ENCODE data around the gene WFDC9.
A peak's percentile ranks its signal among the peaks of the same experiment; 100 is the strongest.
"Not testable (repeated sequence)": the region's sequence is repeated elsewhere in the genome, so short reads cannot be mapped to it uniquely, and the experiment has no call there.

Gene WFDC9

GRCh38 chr20:45631184-45631583 is at the start of gene WFDC9:
WFDC9 (minus strand) TSS chr20:45631284; CDS start chr20:45610181, 21,103 bp downstream.
- FAIRE-seq = no peak
- DNase-seq (ENCODE audit: insufficient read length, low spot score) = no peak

GRCh38 chr20:45679650-45680049 is 48.6 kb upstream of the WFDC9 start:
- no peak for DNase-seq (ENCODE audit: insufficient read length, low spot score)
- FAIRE-seq = no peak

- no peak for DNase-seq (ENCODE audit: insufficient read length, low spot score)
- no peak for FAIRE-seq
Observed at GRCh38 chr20:45672765-45673164, 41.7 kb upstream of the WFDC9 start.

- FAIRE-seq = no peak
- DNase-seq (ENCODE audit: insufficient read length, low spot score) = no peak
Observed at GRCh38 chr20:45670139-45670538, 39.1 kb upstream of the WFDC9 start, which contains the start of gene WFDC11. WFDC11 (minus strand) TSS chr20:45670239; CDS start chr20:45650600, 19,639 bp downstream.

- not testable (repeated sequence) for FAIRE-seq; DNase-seq (ENCODE audit: insufficient read length, low spot score)
Observed at GRCh38 chr20:45657038-45657437, 26.0 kb upstream of the WFDC9 start.

- not testable (repeated sequence) for FAIRE-seq; DNase-seq (ENCODE audit: insufficient read length, low spot score)
Observed at GRCh38 chr20:45651726-45652125, 20.6 kb upstream of the WFDC9 start.

GRCh38 chr20:45649312-45649863 is 18.3 kb upstream of the WFDC9 start:
- FAIRE-seq = no peak
- no peak for DNase-seq (ENCODE audit: insufficient read length, low spot score)

- no peak for FAIRE-seq
- no peak for DNase-seq (ENCODE audit: insufficient read length, low spot score)
Observed at GRCh38 chr20:45647441-45648050, 16.5 kb upstream of the WFDC9 start.

GRCh38 chr20:45646875-45647274 is 15.8 kb upstream of the WFDC9 start:
- FAIRE-seq = no peak
- no peak for DNase-seq (ENCODE audit: insufficient read length, low spot score)

- FAIRE-seq; DNase-seq (ENCODE audit: insufficient read length, low spot score): not testable (repeated sequence)
Observed at GRCh38 chr20:45645869-45646268, 14.8 kb upstream of the WFDC9 start.

- not testable (repeated sequence) for FAIRE-seq; DNase-seq (ENCODE audit: insufficient read length, low spot score)
Observed at GRCh38 chr20:45641076-45641475, 10.0 kb upstream of the WFDC9 start.

- FAIRE-seq = no peak
- no peak for DNase-seq (ENCODE audit: insufficient read length, low spot score)
Observed at GRCh38 chr20:45639687-45640086, 8.6 kb upstream of the WFDC9 start.

GRCh38 chr20:45636513-45636912 is 5.4 kb upstream of the WFDC9 start:
- DNase-seq (ENCODE audit: insufficient read length, low spot score) (no peak), FAIRE-seq (no peak)

GRCh38 chr20:45630371-45630770 is 713 bp downstream of the WFDC9 start:
- FAIRE-seq = no peak
- DNase-seq (ENCODE audit: insufficient read length, low spot score) = no peak

GRCh38 chr20:45629496-45630100 is 1.5 kb downstream of the WFDC9 start, which contains the start of gene WFDC10A:
WFDC10A (plus strand) TSS chr20:45629739; CDS start chr20:45629814, 75 bp downstream.
- FAIRE-seq (peak; percentile 85), DNase-seq (ENCODE audit: insufficient read length, low spot score) (peak; percentile 38)

GRCh38 chr20:45626540-45626939 is 4.5 kb downstream of the WFDC9 start:
- no peak for FAIRE-seq

GRCh38 chr20:45621593-45621992 is 9.5 kb downstream of the WFDC9 start:
- DNase-seq (ENCODE audit: insufficient read length, low spot score) (no peak), FAIRE-seq (no peak)

More at GRCh38 chr20:45626540-45626939, 4.5 kb downstream of the WFDC9 start:
- DNase-seq (ENCODE audit: insufficient read length, low spot score) = no peak

- FAIRE-seq (no peak), DNase-seq (ENCODE audit: insufficient read length, low spot score) (no peak)
Observed at GRCh38 chr20:45617591-45617990, 13.5 kb downstream of the WFDC9 start.

GRCh38 chr20:45612314-45612713 is 18.8 kb downstream of the WFDC9 start:
- FAIRE-seq (no peak), DNase-seq (ENCODE audit: insufficient read length, low spot score) (no peak)

- no peak for DNase-seq (ENCODE audit: insufficient read length, low spot score)
- no peak for FAIRE-seq
Observed at GRCh38 chr20:45611054-45611453, 20.0 kb downstream of the WFDC9 start.

- FAIRE-seq = no peak
- DNase-seq (ENCODE audit: insufficient read length, low spot score) = no peak
Observed at GRCh38 chr20:45607810-45608209, 23.3 kb downstream of the WFDC9 start.

- no peak for DNase-seq (ENCODE audit: insufficient read length, low spot score)
- FAIRE-seq = no peak
Observed at GRCh38 chr20:45595235-45595634, 35.8 kb downstream of the WFDC9 start.
